Naive B cell (primary cell): Measurements from ENCODE around the gene TACC2. TPM values are rescaled to one million over a fixed set of nuclear protein-coding genes. Genes with fewer than 3 reads are reported as not detected.
"Not testable (repeated sequence)": the region's sequence is repeated elsewhere in the genome, so short reads cannot be mapped to it uniquely, and the experiment has no call there.

Experiments
- ATAC-seq, 2 donors: fragments of 150-1000 bp; cut with Tn5 transposase; 2 replicates each; pipeline ENCODE4 v1.10.0; 2021; ENCODE audit warnings: low read depth in 2 of 2, mild to moderate bottlenecking in 2 of 2, moderate library complexity in 2 of 2
- DNase-seq: peaks from one replicate; pipeline ENCODE4 v3.0.0; 2022
- H3K27ac Mint-ChIP-seq, 6 donors: one replicate each; pipeline ENCODE4 v1.8.0; 2020 to 2022; ENCODE audit warnings: mild to moderate bottlenecking in 6 of 6, mixed read lengths in 6 of 6, moderate library complexity in 5 of 6, inconsistent platforms in 2 of 6
- H3K27me3 Mint-ChIP-seq, 3 donors: one replicate each; pipeline ENCODE4 v1.8.0; 2021 to 2022; ENCODE audit warnings: mixed read lengths in 3 of 3, mild to moderate bottlenecking in 1 of 3
- H3K36me3 Mint-ChIP-seq, 2 donors: one replicate each; pipeline ENCODE4 v1.8.0; 2020 to 2022; ENCODE audit warnings: mixed read lengths in 2 of 2, inconsistent platforms in 1 of 2, mild to moderate bottlenecking in 1 of 2
- H3K4me1 Mint-ChIP-seq, 3 donors: one replicate each; pipeline ENCODE4 v1.8.0; 2020 to 2022; ENCODE audit warnings: mixed read lengths in 3 of 3, inconsistent platforms in 1 of 3, mild to moderate bottlenecking in 1 of 3, moderate library complexity in 1 of 3
- H3K4me3 Mint-ChIP-seq, 8 donors: one replicate each; pipeline ENCODE4 v1.8.0; 2020 to 2022; ENCODE audit warnings: mild to moderate bottlenecking in 8 of 8, mixed read lengths in 8 of 8, moderate library complexity in 8 of 8, inconsistent platforms in 2 of 8
- H3K9me3 Mint-ChIP-seq, 7 donors: one replicate each; pipeline ENCODE4 v1.8.0; 2020 to 2022; ENCODE audit warnings: mixed read lengths in 7 of 7, mild to moderate bottlenecking in 5 of 7, inconsistent platforms in 2 of 7, moderate library complexity in 1 of 7
- polyA plus RNA-seq, 6 donors: library from polyadenylated mRNA; unstranded; fragments of 300-500 nt; fragmentation: Illumina TruSeq; gene quantifications; one replicate each; pipeline ENCODE4 v1.2.3, GENCODE V29; 2021; ENCODE audit warnings: low read depth in 6 of 6

Gene TACC2
- not detected for polyA plus RNA-seq

GRCh38 chr10:121988361-121989324 lies at the start of gene TACC2:
Gene TACC2, plus strand, starts transcription at chr10:121989163. Its CDS starts 32,819 bp downstream, at chr10:122021982.
- Mint-ChIP-seq H3K9me3 (peaks cover 0 to 39% (median 19%) of the 10 kb centered on the region in 7 donors), H3K4me1 (no peaks in the 10 kb centered on the region), H3K27me3 (peaks cover 17 to 45% (median 17%) of the 10 kb centered on the region in 3 donors), H3K27ac (no peak within 1 kb of the TSS), H3K4me3 (no peak within 1 kb of the TSS), H3K36me3 (peaks cover 7% of the 10 kb centered on the region in 2 donors)
- ATAC-seq, result no peak
- no peak for DNase-seq

- Mint-ChIP-seq H3K27ac (no peak overlapping the region), H3K4me1 (no peaks in the 10 kb centered on the region), H3K9me3 (no peaks in the 10 kb centered on the region), H3K36me3 (no peaks in the 10 kb centered on the region), H3K27me3 (peaks cover 0 to 10% (median 0%) of the 10 kb centered on the region in 3 donors), H3K4me3 (no peak overlapping the region)
- ATAC-seq, result no peak
- DNase-seq, result no peak
Observed at GRCh38 chr10:121941532-121941931, 47.4 kb upstream of the TACC2 start.

- no peak for DNase-seq
- Mint-ChIP-seq H3K4me3 (no peak overlapping the region), H3K36me3 (no peaks in the 10 kb centered on the region), H3K4me1 (no peaks in the 10 kb centered on the region), H3K27me3 (peaks cover 0 to 5% (median 0%) of the 10 kb centered on the region in 3 donors), H3K9me3 (no peaks in the 10 kb centered on the region), H3K27ac (peak overlapping the region in 2 of 6 donors; percentile 1 to 19)
- no peak for ATAC-seq
Observed at GRCh38 chr10:121942749-121943416, 46.1 kb upstream of the TACC2 start.

- Mint-ChIP-seq H3K27ac (peak overlapping the region in 2 of 6 donors; percentile 69 to 72), H3K9me3 (peaks cover 0 to 4% (median 0%) of the 10 kb centered on the region in 7 donors), H3K27me3 (no peaks in the 10 kb centered on the region), H3K4me3 (no peak overlapping the region), H3K36me3 (no peaks in the 10 kb centered on the region), H3K4me1 (peaks cover 0 to 5% (median 0%) of the 10 kb centered on the region in 3 donors)
- no peak for DNase-seq
- ATAC-seq, result no peak
Observed at GRCh38 chr10:121947343-121948330, 41.3 kb upstream of the TACC2 start.

- Mint-ChIP-seq H3K4me1 (peaks cover 0 to 5% (median 0%) of the 10 kb centered on the region in 3 donors), H3K9me3 (peaks cover 0 to 4% (median 0%) of the 10 kb centered on the region in 7 donors), H3K27me3 (no peaks in the 10 kb centered on the region), H3K36me3 (peaks cover 0 to 7% of the 10 kb centered on the region in 2 donors), H3K27ac (no peak overlapping the region), H3K4me3 (no peak overlapping the region)
- no peak for DNase-seq
- no peak for ATAC-seq
Observed at GRCh38 chr10:121949049-121949448, 39.9 kb upstream of the TACC2 start.

- Mint-ChIP-seq H3K4me3 (no peak overlapping the region), H3K9me3 (peaks cover 0 to 4% (median 0%) of the 10 kb centered on the region in 7 donors), H3K4me1 (peaks cover 0 to 5% (median 0%) of the 10 kb centered on the region in 3 donors), H3K36me3 (peaks cover 0 to 7% of the 10 kb centered on the region in 2 donors), H3K27ac (no peak overlapping the region), H3K27me3 (no peaks in the 10 kb centered on the region)
- DNase-seq, result no peak
- no peak for ATAC-seq
Observed at GRCh38 chr10:121949451-121949850, 39.5 kb upstream of the TACC2 start.

- no peaks in the 10 kb centered on the region for H3K27me3 Mint-ChIP-seq
- no peak overlapping the region for H3K27ac Mint-ChIP-seq
- H3K36me3 Mint-ChIP-seq, result peaks cover 0 to 7% of the 10 kb centered on the region in 2 donors
- no peak overlapping the region for H3K4me3 Mint-ChIP-seq
- DNase-seq (no peak), ATAC-seq (no peak)
- H3K9me3 Mint-ChIP-seq, result peaks cover 0 to 4% (median 0%) of the 10 kb centered on the region in 7 donors
- peaks cover 0 to 5% (median 0%) of the 10 kb centered on the region in 3 donors for H3K4me1 Mint-ChIP-seq
Observed at GRCh38 chr10:121952226-121952625, 36.7 kb upstream of the TACC2 start.

- ATAC-seq (no peak), DNase-seq (no peak)
- H3K27me3 Mint-ChIP-seq, result no peaks in the 10 kb centered on the region
- peak overlapping the region in 2 of 6 donors; percentile 5 to 22 for H3K27ac Mint-ChIP-seq
- H3K4me1 Mint-ChIP-seq, result no peaks in the 10 kb centered on the region
- H3K9me3 Mint-ChIP-seq, result no peaks in the 10 kb centered on the region
- H3K36me3 Mint-ChIP-seq, result peaks cover 0 to 12% of the 10 kb centered on the region in 2 donors
- H3K4me3 Mint-ChIP-seq, result no peak overlapping the region
Observed at GRCh38 chr10:121956111-121957061, 32.6 kb upstream of the TACC2 start.

GRCh38 chr10:121959671-121960070 lies 29.3 kb upstream of the TACC2 start:
- no peaks in the 10 kb centered on the region for H3K27me3 Mint-ChIP-seq
- no peaks in the 10 kb centered on the region for H3K9me3 Mint-ChIP-seq
- DNase-seq, result no peak
- H3K27ac Mint-ChIP-seq, result no peak overlapping the region
- peaks cover 8 to 9% of the 10 kb centered on the region in 2 donors for H3K36me3 Mint-ChIP-seq
- no peak for ATAC-seq
- no peak overlapping the region for H3K4me3 Mint-ChIP-seq
- H3K4me1 Mint-ChIP-seq, result peaks cover 0 to 4% (median 3%) of the 10 kb centered on the region in 3 donors

- no peak for DNase-seq
- ATAC-seq, result no peak
- Mint-ChIP-seq H3K27me3 (no peaks in the 10 kb centered on the region), H3K4me1 (peaks cover 0 to 4% (median 3%) of the 10 kb centered on the region in 3 donors), H3K9me3 (no peaks in the 10 kb centered on the region), H3K36me3 (peaks cover 16 to 21% of the 10 kb centered on the region in 2 donors), H3K4me3 (no peak overlapping the region), H3K27ac (peak overlapping the region in 1 of 6 donors; percentile 61)
Observed at GRCh38 chr10:121961456-121961855, 27.5 kb upstream of the TACC2 start.

GRCh38 chr10:121965996-121966395 lies 23.0 kb upstream of the TACC2 start:
- Mint-ChIP-seq H3K4me3 (no peak overlapping the region), H3K27me3 (no peaks in the 10 kb centered on the region), H3K9me3 (no peaks in the 10 kb centered on the region), H3K27ac (peak overlapping the region in 2 of 6 donors; percentile 30 to 65), H3K4me1 (peaks cover 0 to 4% (median 3%) of the 10 kb centered on the region in 3 donors), H3K36me3 (peaks cover 11 to 21% of the 10 kb centered on the region in 2 donors)
- no peak for DNase-seq
- ATAC-seq, result no peak

GRCh38 chr10:121969086-121969485 lies 19.9 kb upstream of the TACC2 start:
- H3K36me3 Mint-ChIP-seq, result peaks cover 12 to 13% of the 10 kb centered on the region in 2 donors
- peaks cover 13 to 17% (median 17%) of the 10 kb centered on the region in 3 donors for H3K4me1 Mint-ChIP-seq
- not testable (repeated sequence) for DNase-seq, H3K27me3 Mint-ChIP-seq, H3K9me3 Mint-ChIP-seq, ATAC-seq, H3K4me3 Mint-ChIP-seq, H3K27ac Mint-ChIP-seq
